ENCODE measurements around the gene ZBTB17. TPM values are rescaled to one million over a fixed set of nuclear protein-coding genes. Genes with fewer than 3 reads are reported as not detected.
"Not testable (repeated sequence)": the region's sequence is repeated elsewhere in the genome, so short reads cannot be mapped to it uniquely, and the experiment has no call there.

ZBTB17 gene
- total RNA-seq, 3 donors from 2014 or later, result 21.9 to 40.3 (median 38.5) TPM

GRCh38 chr1:15916417-15916816, 59.5 kb downstream of the ZBTB17 start:
- Histone ChIP-seq H3K36me3 (no peaks in the 10 kb centered on the region), H3K27ac (no peak overlapping the region), H3K4me1 (no peaks in the 10 kb centered on the region), H3K9me3 (no peaks in the 10 kb centered on the region), H3K27me3 (no peaks in the 10 kb centered on the region), H3K4me3 (no peak overlapping the region)
- no peak for DNase-seq (ENCODE audit: low spot score in 2 of 2)
- no peak for TF ChIP-seq POLR2A (IDR thresholded peaks at IDR 0.05)
- TF ChIP-seq POLR2AphosphoS5 (IDR thresholded peaks at IDR 0.05), result no peak
- TF ChIP-seq CTCF (IDR thresholded peaks at IDR 0.05), result no peak
- intact Hi-C loops (cut with DNase I; ENCODE audit: low total_unique reads), result no loop called here

- intact Hi-C loops (cut with DNase I; ENCODE audit: low total_unique reads), result no loop called here
- TF ChIP-seq POLR2A (IDR thresholded peaks at IDR 0.05) (no peak), POLR2AphosphoS5 (IDR thresholded peaks at IDR 0.05) (no peak), CTCF (IDR thresholded peaks at IDR 0.05) (no peak)
- DNase-seq (ENCODE audit: low spot score in 2 of 2), result no peak
Measured at GRCh38 chr1:15915991-15916390, 59.9 kb downstream of the ZBTB17 start.

GRCh38 chr1:15913607-15914006, 62.3 kb downstream of the ZBTB17 start:
- H3K4me3 ChIP-seq; DNase-seq (ENCODE audit: low spot score in 2 of 2); H3K27me3 ChIP-seq; H3K36me3 ChIP-seq; H3K4me1 ChIP-seq; H3K9me3 ChIP-seq; intact Hi-C loops (cut with DNase I; ENCODE audit: low total_unique reads); H3K27ac ChIP-seq: not testable (repeated sequence)

More at GRCh38 chr1:15915991-15916390, 59.9 kb downstream of the ZBTB17 start:
- Histone ChIP-seq H3K27me3 (no peaks in the 10 kb centered on the region), H3K27ac (no peak overlapping the region), H3K36me3 (no peaks in the 10 kb centered on the region), H3K4me3 (no peak overlapping the region), H3K9me3 (no peaks in the 10 kb centered on the region), H3K4me1 (no peaks in the 10 kb centered on the region)

- no peak for DNase-seq (ENCODE audit: low spot score in 2 of 2)
- no peak overlapping the region for H3K27ac ChIP-seq
- H3K4me1 ChIP-seq, result no peaks in the 10 kb centered on the region
- H3K9me3 ChIP-seq, result no peaks in the 10 kb centered on the region
- intact Hi-C loops (cut with DNase I; ENCODE audit: low total_unique reads), result no loop called here
- no peaks in the 10 kb centered on the region for H3K27me3 ChIP-seq
- TF ChIP-seq POLR2A (IDR thresholded peaks at IDR 0.05), result no peak
- TF ChIP-seq POLR2AphosphoS5 (IDR thresholded peaks at IDR 0.05), result no peak
- TF ChIP-seq CTCF (IDR thresholded peaks at IDR 0.05), result no peak
- H3K4me3 ChIP-seq, result no peak overlapping the region
- no peaks in the 10 kb centered on the region for H3K36me3 ChIP-seq
Measured at GRCh38 chr1:15911927-15912326, 64.0 kb downstream of the ZBTB17 start.

- H3K4me3 ChIP-seq, result no peak overlapping the region
- no peaks in the 10 kb centered on the region for H3K9me3 ChIP-seq
- intact Hi-C loops (cut with DNase I; ENCODE audit: low total_unique reads), result no loop called here
- H3K27me3 ChIP-seq, result no peaks in the 10 kb centered on the region
- DNase-seq (ENCODE audit: low spot score in 2 of 2), result no peak
- no peaks in the 10 kb centered on the region for H3K36me3 ChIP-seq
- no peak overlapping the region for H3K27ac ChIP-seq
- TF ChIP-seq POLR2AphosphoS5 (IDR thresholded peaks at IDR 0.05) (no peak), POLR2A (IDR thresholded peaks at IDR 0.05) (no peak), CTCF (IDR thresholded peaks at IDR 0.05) (no peak)
- no peaks in the 10 kb centered on the region for H3K4me1 ChIP-seq
Measured at GRCh38 chr1:15911141-15911540, 64.8 kb downstream of the ZBTB17 start.

DNA sequence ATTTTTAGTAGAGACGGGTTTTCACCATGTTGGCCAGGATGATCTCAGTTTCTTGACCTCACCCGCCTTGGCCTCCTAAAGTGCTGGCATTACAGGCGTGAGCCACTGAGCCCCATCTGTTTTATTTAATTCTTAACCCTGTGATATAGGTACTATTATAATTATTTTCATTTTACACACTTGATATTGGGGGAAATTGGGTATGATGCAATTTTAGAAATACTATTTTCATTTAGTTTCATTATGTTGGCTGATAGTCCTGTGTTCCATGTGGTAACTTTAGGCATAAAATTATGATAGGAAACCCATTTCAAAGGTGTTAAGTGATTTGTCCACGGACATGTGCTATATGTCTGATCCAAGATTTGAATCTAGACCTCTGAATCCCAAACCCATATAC, 67.3 kb downstream of the ZBTB17 start:
- H3K4me3 ChIP-seq, result no peak overlapping the region
- no peak overlapping the region for H3K27ac ChIP-seq
- TF ChIP-seq POLR2AphosphoS5 (IDR thresholded peaks at IDR 0.05) (no peak), CTCF (IDR thresholded peaks at IDR 0.05) (no peak), POLR2A (IDR thresholded peaks at IDR 0.05) (no peak)
- H3K4me1 ChIP-seq, result no peaks in the 10 kb centered on the region
- DNase-seq (ENCODE audit: low spot score in 2 of 2), result no peak
- no peaks in the 10 kb centered on the region for H3K27me3 ChIP-seq
- no peaks in the 10 kb centered on the region for H3K9me3 ChIP-seq
- H3K36me3 ChIP-seq, result no peaks in the 10 kb centered on the region
- intact Hi-C loops (cut with DNase I; ENCODE audit: low total_unique reads), result no loop called here
